Activated gamma-delta T cell (primary cell): ENCODE results near the gene VTI1A.
"Not testable (repeated sequence)": the region's sequence is repeated elsewhere in the genome, so short reads cannot be mapped to it uniquely, and the experiment has no call there.

Experiments used
- DNase-seq: peaks from one replicate; lab custom pipeline; 2025; lab: John Stamatoyannopoulos, UW

VTI1A gene

DNA sequence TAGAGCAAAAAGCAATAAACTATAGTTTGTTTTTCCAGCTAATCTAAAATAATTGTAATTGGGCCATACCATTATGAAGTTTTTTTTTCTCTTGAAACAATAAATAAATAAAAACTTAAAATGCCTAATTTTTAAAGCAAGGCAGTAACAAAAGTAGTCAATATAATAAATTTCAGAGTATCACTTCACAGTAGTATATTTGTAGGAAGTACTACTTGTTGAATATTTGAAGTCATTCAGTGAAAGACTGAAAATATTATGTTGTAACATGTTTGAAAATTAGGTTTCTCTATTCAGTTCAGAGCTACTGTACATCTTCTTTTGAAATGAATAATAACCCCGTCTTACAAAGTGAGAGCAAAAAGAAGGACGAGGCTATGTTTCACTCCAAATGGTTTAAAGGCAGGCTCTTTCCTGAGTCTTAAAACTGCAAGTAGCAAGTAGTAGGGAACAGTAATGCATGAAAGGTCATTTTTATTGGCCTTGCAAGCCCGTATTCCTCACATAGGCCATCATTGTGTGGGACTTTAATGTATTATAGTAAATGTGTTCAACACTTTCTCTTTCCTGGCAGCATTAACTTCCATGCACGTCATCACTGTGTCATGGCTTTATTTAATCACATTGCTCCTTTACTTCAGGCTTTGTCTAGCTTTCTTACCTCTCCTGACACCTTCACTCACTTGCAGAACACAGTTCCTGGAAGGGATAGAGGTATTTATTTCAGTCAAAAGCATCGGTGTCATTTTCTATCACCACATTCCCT is 141.4 kb downstream of the VTI1A start:
- no peak for DNase-seq

DNA sequence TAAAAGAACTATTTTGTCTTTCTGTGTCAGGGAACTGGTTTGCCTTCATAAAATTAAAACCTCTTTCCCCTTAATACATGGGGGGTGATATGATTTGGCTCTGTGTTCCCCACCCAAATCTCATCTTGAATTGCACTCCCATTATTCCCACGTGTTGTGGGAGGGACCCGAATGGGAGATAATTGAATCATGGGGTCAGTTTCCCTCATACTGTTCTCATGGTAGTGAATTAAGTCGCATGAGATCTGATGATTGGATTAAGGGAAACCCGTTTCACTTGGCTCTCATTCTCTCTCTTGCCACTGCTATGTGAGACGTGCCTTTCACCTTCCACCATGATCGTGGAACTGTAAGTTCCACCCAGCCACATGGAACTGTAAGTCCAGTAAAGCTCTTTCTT is 142.1 kb downstream of the VTI1A start:
- no peak for DNase-seq

GRCh38 chr10:112590786-112591185 is 143.8 kb downstream of the VTI1A start:
- not testable (repeated sequence) for DNase-seq

GRCh38 chr10:112593023-112593422 is 146.0 kb downstream of the VTI1A start:
- DNase-seq: no peak

DNA sequence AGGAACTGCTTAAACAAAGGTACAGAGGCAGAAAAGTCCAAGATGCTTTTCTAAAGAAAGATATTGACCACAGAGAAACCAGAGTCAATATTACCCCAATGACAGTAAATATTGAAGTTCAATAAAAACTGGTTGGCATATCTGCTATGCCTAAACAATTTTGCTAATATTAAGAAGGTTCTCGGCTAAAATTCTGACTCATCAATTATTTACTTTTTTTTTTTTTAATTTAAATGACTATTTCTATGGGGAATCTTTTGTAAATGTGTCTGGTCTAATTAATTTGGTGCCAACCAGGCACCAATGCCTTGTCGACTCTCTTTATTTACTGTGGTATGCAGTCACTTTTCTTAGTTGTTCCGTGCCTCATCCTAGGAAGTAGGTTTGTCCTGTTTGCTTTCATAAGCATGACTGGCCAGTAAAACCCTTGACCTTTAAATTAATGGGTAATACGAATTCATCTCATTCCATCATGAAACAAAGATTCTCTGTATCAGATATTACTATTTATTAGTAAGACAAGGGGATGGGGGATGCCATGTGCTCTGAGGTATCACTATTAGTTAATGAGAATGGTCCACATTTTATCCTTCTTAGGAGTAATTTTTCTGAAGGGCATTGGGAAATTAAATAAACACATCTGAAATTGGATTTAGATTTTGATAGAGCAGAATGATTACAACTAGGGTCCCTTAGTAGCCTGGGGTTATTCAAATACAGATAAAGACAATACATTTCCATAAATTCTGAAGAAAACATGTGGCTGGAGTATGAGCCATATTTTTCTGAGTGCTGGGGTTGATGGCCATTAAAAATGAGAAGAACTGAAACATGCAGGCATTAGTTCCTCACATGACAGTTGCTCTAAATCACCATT is 154.4 kb downstream of the VTI1A start:
- no peak for DNase-seq

DNA sequence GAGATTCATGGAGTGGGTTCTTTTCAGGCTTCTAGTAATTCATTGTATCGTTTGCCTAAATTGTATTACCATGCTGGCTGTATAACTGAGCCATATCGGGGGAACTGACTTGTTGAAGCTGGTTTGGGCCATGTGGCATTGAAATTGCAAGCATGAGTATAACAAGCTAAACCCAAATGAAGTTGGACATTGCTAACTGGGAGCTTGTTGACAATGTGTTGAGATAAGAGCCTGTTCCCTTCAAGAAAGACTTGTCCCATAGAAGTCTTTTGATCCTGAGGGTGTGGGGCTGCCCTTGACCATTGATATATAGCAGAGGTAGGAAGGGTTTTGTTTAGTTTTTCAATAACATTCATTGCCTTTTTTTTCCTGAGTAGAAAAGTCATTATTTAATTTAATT is 156.0 kb downstream of the VTI1A start:
- no peak for DNase-seq

GRCh38 chr10:112605063-112605462 is 158.0 kb downstream of the VTI1A start:
- DNase-seq: no peak

GRCh38 chr10:112607506-112607905 is 160.5 kb downstream of the VTI1A start:
- no peak for DNase-seq

GRCh38 chr10:112613620-112614019 is 166.6 kb downstream of the VTI1A start:
- DNase-seq: no peak

DNA sequence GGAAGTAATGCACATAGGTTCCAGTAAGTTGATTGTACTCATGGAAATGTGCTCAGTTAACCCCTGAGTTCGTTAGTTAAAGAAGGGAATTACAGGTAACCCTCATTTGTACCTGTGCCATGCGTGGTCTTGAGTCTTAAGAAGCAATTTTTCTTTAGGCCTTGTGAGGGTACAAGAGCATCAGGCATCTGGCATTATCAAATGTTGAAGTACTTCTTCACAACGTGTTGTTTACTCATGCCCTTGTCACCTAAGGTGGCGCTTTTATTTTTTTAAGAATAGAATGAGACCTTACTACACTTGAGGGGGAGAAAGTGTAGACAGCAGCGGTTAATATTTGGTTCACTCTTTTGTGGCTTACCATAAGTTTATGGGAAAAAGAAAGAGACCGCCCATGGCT is 167.1 kb downstream of the VTI1A start:
- DNase-seq: no peak

GRCh38 chr10:112614586-112614985 is 167.6 kb downstream of the VTI1A start:
- DNase-seq: no peak

DNA sequence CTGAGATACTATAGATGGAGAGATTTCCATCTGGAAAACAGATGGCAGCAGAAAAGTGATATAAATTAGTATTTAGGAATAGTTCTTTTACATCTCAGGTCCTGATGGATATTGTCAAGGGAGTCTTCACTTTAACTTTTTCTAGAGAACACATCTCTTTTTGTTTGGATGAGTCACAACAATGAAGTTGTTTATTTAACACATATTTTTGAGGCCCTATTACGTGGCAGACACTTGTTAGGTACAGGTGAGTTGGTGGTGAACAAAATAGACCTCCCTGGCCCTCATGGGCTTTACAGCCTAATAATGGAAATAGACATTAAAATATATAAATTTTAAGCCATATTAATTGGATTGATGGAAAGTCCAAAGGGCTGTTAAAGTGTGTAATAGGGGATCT is 168.3 kb downstream of the VTI1A start:
- no peak for DNase-seq

GRCh38 chr10:112616647-112617046 is 169.6 kb downstream of the VTI1A start:
- DNase-seq: no peak

GRCh38 chr10:112618814-112619213 is 171.8 kb downstream of the VTI1A start:
- DNase-seq: no peak

DNA sequence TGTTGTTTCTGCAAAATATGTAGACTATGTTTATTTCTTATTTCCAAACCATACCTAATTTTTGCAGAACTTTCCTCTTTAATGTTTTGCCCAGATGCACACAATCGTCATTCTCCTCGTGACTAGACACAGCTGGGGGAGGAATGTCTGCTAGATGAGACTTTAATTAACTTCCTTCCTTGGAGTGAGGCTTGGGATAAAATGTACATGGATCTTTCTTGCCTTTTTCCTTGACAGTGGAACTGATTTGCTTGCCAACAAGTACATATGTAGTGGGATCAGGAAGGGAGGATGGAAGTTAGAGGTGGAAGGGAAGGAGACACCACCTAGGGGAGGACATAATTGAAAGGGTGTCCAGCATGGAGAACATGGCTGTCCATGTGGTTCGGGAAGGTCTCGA is 172.5 kb downstream of the VTI1A start:
- no peak for DNase-seq

DNA sequence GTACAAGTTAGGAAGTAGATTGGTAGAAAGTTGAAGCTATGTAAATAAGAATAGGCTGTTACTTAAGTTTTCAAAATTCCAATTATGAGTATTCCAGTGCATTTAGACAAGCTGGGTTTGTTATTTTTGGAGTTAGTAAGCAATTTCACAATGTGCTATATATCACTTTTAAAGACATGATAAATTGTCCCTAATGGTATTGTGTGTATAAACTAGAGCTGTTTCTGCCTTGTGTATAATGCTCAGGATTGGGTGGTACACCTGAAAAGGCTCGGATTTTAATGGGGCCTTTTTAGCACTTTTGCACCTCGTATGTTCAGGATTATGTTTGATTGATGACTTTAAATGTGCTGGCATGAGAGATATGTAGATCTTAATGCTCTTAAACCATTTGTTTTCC is 175.8 kb downstream of the VTI1A start:
- no peak for DNase-seq

GRCh38 chr10:112624546-112625048 is 177.6 kb downstream of the VTI1A start:
- no peak for DNase-seq

GRCh38 chr10:112628951-112629609 is 182.1 kb downstream of the VTI1A start:
- no peak for DNase-seq

DNA sequence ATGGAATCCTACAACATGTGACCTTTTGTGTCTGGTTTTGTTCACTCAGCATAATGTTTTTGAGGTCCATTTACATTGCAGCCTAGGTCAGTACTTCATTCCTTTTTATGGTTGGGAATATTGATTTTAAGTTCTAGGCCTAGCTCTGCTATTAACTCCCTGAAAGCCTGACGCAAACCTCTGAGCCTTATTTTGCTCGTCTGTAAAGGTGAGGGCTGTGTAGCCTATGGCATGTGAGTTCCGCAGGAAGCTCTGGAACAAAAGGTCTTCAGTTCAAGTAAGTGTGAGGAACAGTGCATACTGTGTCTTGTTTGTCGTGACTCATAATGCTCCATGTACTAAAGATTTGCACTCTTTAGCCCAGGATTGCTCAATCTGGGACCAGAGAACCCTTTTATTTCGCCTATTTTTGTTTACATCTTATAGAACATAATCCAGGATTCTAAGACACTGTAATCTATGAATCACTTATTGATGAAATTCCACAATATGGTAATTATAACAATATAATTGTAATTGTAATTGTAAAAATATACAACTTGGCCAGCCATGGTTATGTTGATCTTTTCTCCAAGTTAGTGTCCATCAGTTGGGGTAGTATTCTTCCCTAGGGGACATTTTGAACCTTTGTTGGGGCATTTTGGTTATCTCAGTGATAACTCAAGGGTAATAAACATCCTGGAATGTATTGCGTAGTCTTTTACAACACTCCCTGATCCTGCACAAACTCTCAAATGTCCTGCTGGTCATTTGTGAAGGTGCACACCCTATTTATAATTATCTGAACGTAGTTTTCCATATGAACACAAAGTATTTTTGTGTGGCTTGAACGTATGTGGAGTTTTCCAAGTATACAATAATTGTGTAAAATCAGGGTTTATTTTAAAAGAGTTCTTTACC is 184.7 kb downstream of the VTI1A start:
- DNase-seq: no peak

DNA sequence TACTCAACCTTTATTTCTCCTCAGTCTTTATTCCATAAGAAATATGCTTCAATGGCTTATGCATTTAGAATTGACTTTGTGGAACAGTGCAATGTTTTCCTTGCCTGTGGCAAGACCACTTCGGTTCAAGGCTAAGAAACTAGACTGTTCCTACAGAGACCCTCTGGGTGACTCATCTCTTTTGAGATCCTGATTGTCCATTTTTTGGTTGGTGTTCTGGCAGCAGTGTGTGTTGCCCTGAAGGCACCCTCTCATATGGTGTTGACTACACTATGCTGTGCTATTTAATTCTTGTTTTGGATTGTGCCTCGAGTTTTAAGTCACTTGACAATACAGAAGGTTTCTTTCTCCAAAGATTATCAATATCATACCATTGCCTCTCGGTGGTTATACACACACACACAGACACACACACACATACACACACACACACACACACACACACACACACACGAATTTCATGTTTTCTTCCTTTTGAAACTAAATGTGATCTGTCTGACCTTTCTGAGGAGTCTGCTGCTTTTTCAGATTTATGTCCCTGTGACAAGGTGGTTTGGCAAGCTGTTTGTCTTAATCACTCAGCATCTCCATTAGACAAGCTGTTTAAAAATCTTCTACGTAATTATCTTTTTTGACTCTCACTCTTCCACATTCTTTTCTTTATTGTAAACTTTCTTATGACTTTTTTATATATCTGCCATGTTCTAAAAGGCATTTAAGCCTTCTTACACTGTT is 187.2 kb downstream of the VTI1A start:
- no peak for DNase-seq

DNA sequence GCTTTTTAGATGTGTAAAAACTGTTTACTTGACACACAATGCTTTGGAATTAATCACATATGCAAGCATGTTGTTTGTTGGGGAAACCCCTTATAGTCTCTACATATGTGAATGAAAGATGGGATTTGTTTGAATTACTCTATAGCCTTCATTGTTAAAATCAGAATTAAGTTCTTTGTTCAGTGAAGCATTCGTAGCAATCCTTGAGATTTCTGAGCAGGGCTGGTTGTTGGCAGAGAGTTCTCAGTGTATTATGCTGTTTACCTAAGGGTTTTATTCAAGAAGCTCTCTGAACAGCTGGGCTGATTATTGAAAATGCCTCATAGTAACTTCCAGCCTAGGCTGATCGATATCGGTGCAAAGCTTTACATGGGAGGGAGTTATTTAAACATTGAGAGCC is 190.9 kb downstream of the VTI1A start:
- no peak for DNase-seq
